SIG-M5 treated with dmso at 0.1 percent for 504 hours (cell line): ENCODE data around the gene FARSA.
A peak's percentile ranks its signal among the peaks of the same experiment; 100 is the strongest.
"Not testable (repeated sequence)": the region's sequence is repeated elsewhere in the genome, so short reads cannot be mapped to it uniquely, and the experiment has no call there.

Experiments used
- DNase-seq: peaks from one replicate; lab custom pipeline; 2025; ENCODE audit not compliant: unreplicated experiment; lab: John Stamatoyannopoulos, UW

Gene FARSA

GRCh38 chr19:12937927-12938778 lies 4.6 kb upstream of the FARSA start, which contains the start of gene CALR:
CALR (plus strand) TSS chr19:12938609; CDS start chr19:12938680, 71 bp downstream.
- peak; percentile 98 for DNase-seq

GRCh38 chr19:12937093-12937926 lies 3.8 kb upstream of the FARSA start:
- DNase-seq: peak; percentile 94

- DNase-seq: peak; percentile 25
These were observed 3.1 kb upstream of the FARSA start for GRCh38 chr19:12936582-12936981.

- no peak for DNase-seq
These were observed 1.6 kb upstream of the FARSA start for GRCh38 chr19:12935071-12935470.

- no peak for DNase-seq
These were observed 872 bp downstream of the FARSA start for GRCh38 chr19:12932392-12933286.

- no peak for DNase-seq
These were observed 3.4 kb downstream of the FARSA start for GRCh38 chr19:12930002-12930645.

GRCh38 chr19:12924621-12925310 lies 8.7 kb downstream of the FARSA start:
- no peak for DNase-seq

GRCh38 chr19:12922959-12923358 lies 10.6 kb downstream of the FARSA start:
- DNase-seq: no peak

GRCh38 chr19:12921047-12921446 lies 12.5 kb downstream of the FARSA start:
- DNase-seq: no peak

GRCh38 chr19:12918253-12918652 lies 15.3 kb downstream of the FARSA start:
- no peak for DNase-seq

GRCh38 chr19:12915860-12916259 lies 17.7 kb downstream of the FARSA start:
- DNase-seq: not testable (repeated sequence)

- peak; percentile 84 for DNase-seq
These were observed 19.4 kb downstream of the FARSA start for GRCh38 chr19:12913851-12914690.

GRCh38 chr19:12913011-12913561 lies 20.4 kb downstream of the FARSA start:
- DNase-seq: no peak

GRCh38 chr19:12912571-12912970 lies 20.9 kb downstream of the FARSA start:
- DNase-seq: no peak

- no peak for DNase-seq
These were observed 26.3 kb downstream of the FARSA start for GRCh38 chr19:12907166-12907565.

GRCh38 chr19:12899891-12900518 lies 33.5 kb downstream of the FARSA start:
- DNase-seq: no peak

- DNase-seq: no peak
These were observed 37.1 kb downstream of the FARSA start for GRCh38 chr19:12896460-12896859.

- DNase-seq: no peak
These were observed 39.9 kb downstream of the FARSA start for GRCh38 chr19:12893582-12893981.
